Heart left ventricle (tissue), 16 donors: ENCODE results near the gene CPNE5. TPM values are rescaled to one million over a fixed set of nuclear protein-coding genes. Genes with fewer than 3 reads are reported as not detected.
A peak's percentile ranks its signal among the peaks of the same experiment; 100 is the strongest.

Experiments used
- ATAC-seq, 4 donors: fragments of 200-7000 bp; cut with Tn5 transposase; one replicate each; pipeline ENCODE4 v1.9.1; 2020 to 2022; ENCODE audit warnings: moderate library complexity in 4 of 4, mild to moderate bottlenecking in 3 of 4, moderate number of reproducible peaks in 1 of 4
- DNase-seq, 5 donors: peaks; one replicate each; pipeline ENCODE4 v3.0.0-alpha.2; 2020
- H3K27ac ChIP-seq, 12 donors: fragments of 200-600 bp; sonication (generic) in 4 of 12; one replicate each; pipeline versions ENCODE4 v1.5.0 to v1.8.0; 2016 to 2022; ENCODE audit warnings: mild to moderate bottlenecking in 2 of 12
- H3K27me3 ChIP-seq, 9 donors: fragments of 200-600 bp; sonication (generic) in 2 of 9; one replicate each; pipeline versions ENCODE4 v1.5.1 to v1.8.0; 2016 to 2022; ENCODE audit warnings: mild to moderate bottlenecking in 3 of 9
- H3K36me3 ChIP-seq, 9 donors: fragments of 200-600 bp; sonication (generic) in 2 of 9; one replicate each; pipeline versions ENCODE4 v1.5.0 to v1.8.0; 2018 to 2022; ENCODE audit warnings: mild to moderate bottlenecking in 2 of 9
- H3K4me1 ChIP-seq, 12 donors: fragments of 200-600 bp; sonication (generic) in 4 of 12; one replicate each; pipeline versions ENCODE4 v1.5.0 to v1.8.0; 2016 to 2022; ENCODE audit warnings: mild to moderate bottlenecking in 3 of 12
- H3K4me3 ChIP-seq, 12 donors: fragments of 200-600 bp; sonication (generic) in 4 of 12; one replicate each; pipeline versions ENCODE4 v1.5.0 to v1.8.0; 2017 to 2022; ENCODE audit warnings: mild to moderate bottlenecking in 9 of 12, moderate library complexity in 4 of 12
- H3K9me3 ChIP-seq, 12 donors: fragments of 200-600 bp; sonication (generic) in 4 of 12; one replicate each; pipeline versions ENCODE4 v1.5.0 to v1.8.0; 2016 to 2022; ENCODE audit warnings: mild to moderate bottlenecking in 1 of 12
- CTCF ChIP-seq, 12 donors: fragments of 200-600 bp; sonication (generic) in 4 of 12; IDR thresholded peaks; one replicate each; pipeline versions ENCODE4 v1.5.0 to v1.8.0; 2018 to 2022; ENCODE audit warnings: antibody characterized with exemption in 12 of 12, mild to moderate bottlenecking in 5 of 12
- POLR2A ChIP-seq, 2 donors: fragments of 450-650 bp; IDR thresholded peaks; one replicate each; pipeline ENCODE4 v1.6.1; 2017; ENCODE audit warnings: antibody characterized with exemption in 2 of 2, mild to moderate bottlenecking in 2 of 2, moderate library complexity in 2 of 2
- WGBS, 4 donors: extraction: QIAGEN DNeasy Blood & Tissue Kit in 2 of 4; methylation state at CpG; one replicate each; pipeline versions ENCODE4 v1.1.5 to v1.1.7; 2013 to 2018; 5-methylcytosine and 5-hydroxymethylcytosine counted together
- intact Hi-C, 10 donors: fragments of 100-400 bp; cut with DNase I; formaldehyde crosslinking; loops; one replicate each; pipeline versions ENCODE4 v1.11.1 to v1.14.2; 2022
- polyA plus RNA-seq, 2 donors: library from polyadenylated mRNA; stranded (reverse); fragments of 200-250 nt; gene quantifications; one replicate each; pipeline ENCODE4 v1.2.3, GENCODE V29; 2013
- total RNA-seq, 9 donors: library from RNA; depleted of rRNA in 2 of 9; stranded (reverse); fragments of >200 nt in 2 of 9; fragmentation: NEBNext Ultra II Directional in 3 of 9; extraction: Animal tissue kit (Norgen Biotek cat#: 25700) in 3 of 9; gene quantifications; one replicate each; pipeline versions ENCODE4 v1.1.0 to v1.2.4, GENCODE V29; 2016 to 2023
- donor health status: ischemic (EF 13 %, LVEDD 7.1; RV severe dilation, severe dysfunction).
- donor health status: healthy with polysubstance abuse.
- donor health status: DM: no; HTN: yes; CAD: no.
- donor health status: DM: no; HTN: no; CAD: no.
- donor health status: ischemic (EF 25% LVEDD 6.9; RV normal size, moderate dysfunction).
- donor health status: ischemic (EF 25% LVEDD 5.7; RV mildly dilated, moderate dysfunction).
- donor health status: healthy.
- donor health status: DM: yes; HTN: yes; CAD: no.
- donor health status: ischemic (EF 35%, LVEDD 5.7; RV mildly dilated, moderate dysfunction).
- donor health status: nonischemic (EF 11% LVEDD 7.7; RV severe dilation, severe dysfunction).
- donor health status: DM: yes; HTN: yes; CAD: no.
- donor health status: PGD.
- donor health status: ischemic (EF 29% LVEDD 5.4; RV normal size, mild dysfunction).
- donor health status: nonischemic (EF 23%, LVEDD 6.1; RV moderate dilation, normal function).

Gene CPNE5
- total and polyA plus RNA-seq, 11 donors: 4.0 to 111 (median 13.4) TPM

- TF ChIP-seq CTCF (IDR thresholded peaks at IDR 0.05): no peak
- no peak for TF ChIP-seq POLR2A (IDR thresholded peaks at IDR 0.05)
- DNase-seq: no peak
- no peaks in the 10 kb centered on the region for H3K9me3 ChIP-seq
- peaks cover 0 to 22% (median 3%) of the 10 kb centered on the region in 12 donors for H3K4me1 ChIP-seq
- H3K4me3 ChIP-seq: peak overlapping the region in 1 of 12 donors; percentile 6
- intact Hi-C loops: loop anchor here in 1 of 10 donors (10.0 kb wide), 1 partner anchor 283 kb away; no protein-coding TSS in a partner anchor
- no peak for ATAC-seq
- no peaks in the 10 kb centered on the region for H3K36me3 ChIP-seq
- 91 to 95% (median 92%) methylated on average over 5 to 6 of the region's 6 CpGs for WGBS, 4 donors
- H3K27me3 ChIP-seq: no peaks in the 10 kb centered on the region
- H3K27ac ChIP-seq: no peak overlapping the region
These were observed 141.0 kb downstream of the CPNE5 start for GRCh38 chr6:36698196-36698595.

GRCh38 chr6:36697481-36697903 lies 141.8 kb downstream of the CPNE5 start, which contains the start of gene RAB44:
RAB44 (plus strand) TSS chr6:36697826; CDS start chr6:36704236, 6,410 bp downstream.
- H3K4me1 ChIP-seq: peaks cover 0 to 28% (median 9%) of the 10 kb centered on the region in 12 donors
- no peaks in the 10 kb centered on the region for H3K36me3 ChIP-seq
- H3K27ac ChIP-seq: no peak within 1 kb of the TSS
- H3K4me3 ChIP-seq: peak within 1 kb of the TSS in 1 of 12 donors; percentile 6
- no peaks in the 10 kb centered on the region for H3K27me3 ChIP-seq
- 76 to 86% (median 82%) methylated on average over 7 of the region's 7 CpGs for WGBS, 4 donors
- ATAC-seq (peak in 1 of 4 donors; percentile 19), DNase-seq (peak in 1 of 5 donors; percentile 46)
- TF ChIP-seq POLR2A (IDR thresholded peaks at IDR 0.05) (no peak), CTCF (IDR thresholded peaks at IDR 0.05) (no peak)
- no peaks in the 10 kb centered on the region for H3K9me3 ChIP-seq
- intact Hi-C loops: loop anchor here in 1 of 10 donors (10.0 kb wide), 1 partner anchor 283 kb away; no protein-coding TSS in a partner anchor

DNA sequence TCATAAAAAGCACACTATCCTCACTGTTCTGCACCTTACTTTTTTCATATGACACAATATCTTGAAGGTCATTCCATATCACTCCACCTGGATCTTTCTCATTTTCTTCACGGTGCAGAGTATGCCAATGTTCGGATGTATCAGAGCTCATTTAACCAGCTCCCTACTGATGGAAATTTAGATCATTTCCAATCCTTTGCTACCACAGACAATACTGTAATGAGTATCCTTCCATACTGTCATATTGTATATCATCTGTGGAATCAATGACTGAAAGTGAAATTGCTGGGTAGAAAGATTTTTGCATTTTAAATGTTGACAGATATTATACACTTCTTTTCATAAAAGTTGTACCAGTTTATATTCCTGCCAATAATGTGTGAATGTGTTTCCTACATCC lies 143.8 kb downstream of the CPNE5 start:
- H3K36me3 ChIP-seq: no peaks in the 10 kb centered on the region
- intact Hi-C loops: loop anchor here in 1 of 10 donors (10.0 kb wide), 1 partner anchor 281 kb away; no protein-coding TSS in a partner anchor
- peaks cover 0 to 30% (median 12%) of the 10 kb centered on the region in 12 donors for H3K4me1 ChIP-seq
- no peak overlapping the region for H3K27ac ChIP-seq
- TF ChIP-seq POLR2A (IDR thresholded peaks at IDR 0.05): no peak
- TF ChIP-seq CTCF (IDR thresholded peaks at IDR 0.05): no peak
- H3K27me3 ChIP-seq: no peaks in the 10 kb centered on the region
- no peak overlapping the region for H3K4me3 ChIP-seq
- ATAC-seq (no peak), DNase-seq (no peak)
- 61 to 80% (median 69%) methylated on average over 2 of the region's 2 CpGs for WGBS, 4 donors
- no peaks in the 10 kb centered on the region for H3K9me3 ChIP-seq

- Histone ChIP-seq H3K4me1 (peaks cover 0 to 25% (median 12%) of the 10 kb centered on the region in 12 donors), H3K27me3 (no peaks in the 10 kb centered on the region), H3K36me3 (no peaks in the 10 kb centered on the region), H3K27ac (no peak overlapping the region), H3K9me3 (no peaks in the 10 kb centered on the region), H3K4me3 (no peak overlapping the region)
- no peak for DNase-seq
- intact Hi-C loops: loop anchor here in 1 of 10 donors (10.0 kb wide), 1 partner anchor 280 kb away; no protein-coding TSS in a partner anchor
- no peak for TF ChIP-seq CTCF (IDR thresholded peaks at IDR 0.05)
- WGBS, 4 donors: 94 to 97% (median 96%) methylated on average over 6 of the region's 6 CpGs
- no peak for ATAC-seq
These were observed 144.6 kb downstream of the CPNE5 start for GRCh38 chr6:36694616-36695015.
